Left ventricle myocardium inferior (tissue), 1 donor: ENCODE data around the gene SPATA6L. TPM values are rescaled to one million over a fixed set of nuclear protein-coding genes. Genes with fewer than 3 reads are reported as not detected.
"Not testable (repeated sequence)": the region's sequence is repeated elsewhere in the genome, so short reads cannot be mapped to it uniquely, and the experiment has no call there.

ENCODE experiments used
- DNase-seq: peaks from one replicate; pipeline ENCODE4 v3.0.0-alpha.2; 2020
- H3K27ac ChIP-seq: fragments of 200-600 bp; replicated peaks from 2 replicates; pipeline ENCODE4 v1.8.0; 2021
- H3K27me3 ChIP-seq: fragments of 200-600 bp; 2 replicates; pipeline ENCODE4 v1.8.0; 2021; ENCODE audit warnings: low read depth
- H3K36me3 ChIP-seq: fragments of 200-600 bp; 2 replicates; pipeline ENCODE4 v1.8.0; 2021
- H3K4me1 ChIP-seq: fragments of 200-600 bp; 2 replicates; pipeline ENCODE4 v1.8.0; 2021
- H3K4me3 ChIP-seq: fragments of 200-600 bp; 2 replicates; pipeline ENCODE4 v1.8.0; 2021; ENCODE audit warnings: mild to moderate bottlenecking, moderate library complexity
- H3K9me3 ChIP-seq: fragments of 200-600 bp; replicated peaks from 2 replicates; pipeline ENCODE4 v1.8.0; 2021
- intact Hi-C: fragments of 100-400 bp; cut with micrococcal nuclease; formaldehyde crosslinking; loops from one replicate; pipeline ENCODE4 v1.11.0; 2022
- total RNA-seq: library from RNA; stranded (reverse); fragmentation: NEBNext Ultra II Directional; extraction: Animal tissue kit (Norgen Biotek cat#: 25700); gene quantifications from one replicate; pipeline ENCODE4 v1.2.1, GENCODE V29; 2021
- TF ChIP-seq, protein P1 (sequence below): fragments of 200-600 bp; IDR thresholded peaks from 2 replicates; pipeline ENCODE4 v1.8.0; 2021; ENCODE audit warnings: antibody characterized with exemption, mild to moderate bottlenecking, borderline replicate concordance
- donor health status: DM: no; HTN: yes; CAD: no; lungs with severe emphysema.

Gene SPATA6L
- total RNA-seq, 1 donor from 2014 or later = 0.96 TPM

DNA sequence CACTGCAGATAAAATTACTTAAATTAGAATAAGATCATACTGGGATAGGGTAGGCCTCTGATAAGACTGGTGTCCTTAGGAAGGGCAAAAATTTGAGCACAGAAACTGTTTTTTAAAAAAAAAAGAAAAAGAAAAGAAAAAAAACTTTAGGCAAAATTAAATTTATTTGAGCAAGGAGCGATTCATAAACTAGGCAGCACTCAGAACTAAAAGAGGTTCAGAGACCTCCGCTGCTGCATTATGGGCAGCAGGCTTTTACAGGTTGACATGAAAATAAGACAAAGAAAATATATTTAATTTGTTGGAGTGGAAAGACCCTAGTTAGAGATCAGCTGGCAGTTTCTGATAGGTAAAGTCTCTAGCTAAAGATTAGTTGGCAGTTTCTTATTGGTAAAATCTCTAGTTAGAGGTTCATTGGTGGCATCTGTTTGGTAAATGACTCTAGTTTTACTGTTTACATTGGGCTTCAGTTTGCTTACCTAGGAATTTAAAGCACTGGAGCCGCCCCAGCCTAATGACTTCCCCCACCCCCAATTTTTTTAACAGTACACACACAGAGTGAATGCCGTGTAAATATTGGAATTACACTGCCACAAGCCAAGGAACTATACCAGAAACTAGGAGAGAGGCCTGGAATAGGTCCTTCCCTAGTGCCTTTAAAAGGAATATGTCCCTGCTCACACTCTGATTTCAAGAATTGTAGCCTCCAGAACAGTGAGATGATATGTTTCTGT, 8.7 kb downstream of the SPATA6L start:
- intact Hi-C loops = no loop called here
- Histone ChIP-seq H3K4me1 (peaks cover 14% of the 10 kb centered on the region), H3K36me3 (no peaks in the 10 kb centered on the region), H3K27ac (no peak overlapping the region), H3K4me3 (no peak overlapping the region), H3K9me3 (no peaks in the 10 kb centered on the region), H3K27me3 (no peaks in the 10 kb centered on the region)
- no peak for DNase-seq
- TF ChIP-seq, protein P1, sequence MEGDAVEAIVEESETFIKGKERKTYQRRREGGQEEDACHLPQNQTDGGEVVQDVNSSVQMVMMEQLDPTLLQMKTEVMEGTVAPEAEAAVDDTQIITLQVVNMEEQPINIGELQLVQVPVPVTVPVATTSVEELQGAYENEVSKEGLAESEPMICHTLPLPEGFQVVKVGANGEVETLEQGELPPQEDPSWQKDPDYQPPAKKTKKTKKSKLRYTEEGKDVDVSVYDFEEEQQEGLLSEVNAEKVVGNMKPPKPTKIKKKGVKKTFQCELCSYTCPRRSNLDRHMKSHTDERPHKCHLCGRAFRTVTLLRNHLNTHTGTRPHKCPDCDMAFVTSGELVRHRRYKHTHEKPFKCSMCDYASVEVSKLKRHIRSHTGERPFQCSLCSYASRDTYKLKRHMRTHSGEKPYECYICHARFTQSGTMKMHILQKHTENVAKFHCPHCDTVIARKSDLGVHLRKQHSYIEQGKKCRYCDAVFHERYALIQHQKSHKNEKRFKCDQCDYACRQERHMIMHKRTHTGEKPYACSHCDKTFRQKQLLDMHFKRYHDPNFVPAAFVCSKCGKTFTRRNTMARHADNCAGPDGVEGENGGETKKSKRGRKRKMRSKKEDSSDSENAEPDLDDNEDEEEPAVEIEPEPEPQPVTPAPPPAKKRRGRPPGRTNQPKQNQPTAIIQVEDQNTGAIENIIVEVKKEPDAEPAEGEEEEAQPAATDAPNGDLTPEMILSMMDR = no peak

DNA sequence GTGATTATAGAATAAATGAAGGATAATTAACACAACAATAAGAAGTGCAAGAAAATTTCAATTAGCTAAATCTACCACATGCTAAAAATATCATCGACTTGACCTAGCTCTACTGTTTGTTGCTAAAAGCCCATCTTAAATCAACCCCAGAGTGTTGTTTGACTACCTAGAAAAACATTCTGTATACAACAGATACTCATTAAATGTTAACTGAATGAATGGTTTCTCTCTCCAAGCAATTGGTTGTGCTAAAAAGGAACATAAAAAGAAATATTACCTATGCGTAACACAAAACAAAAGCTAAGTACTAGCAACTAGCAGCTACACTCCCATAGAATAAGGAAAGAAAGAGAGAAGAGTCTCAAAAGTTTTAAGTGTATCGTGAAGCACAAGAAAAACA, 9.7 kb downstream of the SPATA6L start:
- no peak for DNase-seq
- intact Hi-C loops = no loop called here
- Histone ChIP-seq H3K36me3 (no peaks in the 10 kb centered on the region), H3K27ac (no peak overlapping the region), H3K9me3 (no peaks in the 10 kb centered on the region), H3K4me3 (no peak overlapping the region), H3K4me1 (peaks cover 6% of the 10 kb centered on the region), H3K27me3 (no peaks in the 10 kb centered on the region)
- TF ChIP-seq, protein P1 = no peak

GRCh38 chr9:4656196-4656595, 10.1 kb downstream of the SPATA6L start:
- intact Hi-C loops, H3K36me3 ChIP-seq, DNase-seq, H3K27ac ChIP-seq, H3K4me3 ChIP-seq, H3K9me3 ChIP-seq, H3K27me3 ChIP-seq, H3K4me1 ChIP-seq: not testable (repeated sequence)

- H3K9me3 ChIP-seq = no peaks in the 10 kb centered on the region
- no peaks in the 10 kb centered on the region for H3K36me3 ChIP-seq
- TF ChIP-seq, protein P1 = no peak
- intact Hi-C loops = no loop called here
- no peak overlapping the region for H3K27ac ChIP-seq
- H3K4me1 ChIP-seq = no peaks in the 10 kb centered on the region
- no peak for DNase-seq
- no peaks in the 10 kb centered on the region for H3K27me3 ChIP-seq
- no peak overlapping the region for H3K4me3 ChIP-seq
These were observed 11.7 kb downstream of the SPATA6L start for GRCh38 chr9:4654538-4654937.

- no peak overlapping the region for H3K27ac ChIP-seq
- no peak overlapping the region for H3K4me3 ChIP-seq
- intact Hi-C loops = no loop called here
- H3K36me3 ChIP-seq = no peaks in the 10 kb centered on the region
- no peaks in the 10 kb centered on the region for H3K4me1 ChIP-seq
- no peaks in the 10 kb centered on the region for H3K9me3 ChIP-seq
- no peak for DNase-seq
- TF ChIP-seq, protein P1 = no peak
- H3K27me3 ChIP-seq = no peaks in the 10 kb centered on the region
These were observed 12.2 kb downstream of the SPATA6L start for GRCh38 chr9:4654084-4654483.

DNA sequence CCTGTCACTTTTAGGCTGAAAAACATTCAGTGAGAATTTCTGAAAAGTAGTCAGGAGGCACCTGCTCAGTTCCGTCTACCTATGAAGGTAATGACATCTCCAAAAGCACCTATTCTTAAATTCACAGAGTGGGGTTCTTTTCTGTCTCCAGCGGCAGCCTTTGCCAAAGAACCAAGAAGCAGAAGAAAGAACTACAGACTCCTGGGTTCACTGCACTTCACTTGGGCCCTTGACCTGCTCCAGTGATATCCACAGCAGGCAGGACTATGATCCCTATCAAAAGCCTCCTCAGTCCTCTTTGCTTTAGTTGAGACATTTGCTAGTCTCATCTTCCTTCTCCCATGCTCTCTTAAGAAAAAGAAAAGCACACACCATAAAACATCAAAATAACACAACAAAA, 23.9 kb downstream of the SPATA6L start:
- Histone ChIP-seq H3K27me3 (no peaks in the 10 kb centered on the region), H3K27ac (no peak overlapping the region), H3K36me3 (no peaks in the 10 kb centered on the region), H3K4me3 (no peak overlapping the region), H3K4me1 (no peaks in the 10 kb centered on the region), H3K9me3 (no peaks in the 10 kb centered on the region)
- TF ChIP-seq, protein P1 = no peak
- no peak for DNase-seq
- intact Hi-C loops = no loop called here
